ENCODE data around the gene IL1RL1.

DNA sequence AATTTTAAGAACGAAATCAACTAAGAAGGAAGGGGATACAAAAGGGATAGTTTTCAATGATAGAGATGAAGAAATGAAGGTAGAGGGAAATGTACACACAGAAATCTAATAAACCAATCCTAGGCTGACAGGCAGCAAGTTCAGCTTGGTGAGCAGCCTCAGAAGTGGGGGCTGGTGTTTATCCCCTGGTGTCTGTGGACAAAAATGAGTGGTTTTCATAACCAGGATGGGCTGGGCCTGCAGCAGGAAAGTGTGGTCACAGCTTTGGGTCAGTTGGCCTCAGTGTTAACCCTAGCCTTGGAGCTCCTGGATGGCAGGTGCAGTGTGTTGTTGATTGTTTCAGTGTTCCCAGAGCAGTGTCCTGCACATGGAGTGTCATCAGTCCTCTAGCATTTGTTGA lies 58.5 kb downstream of the IL1RL1 start:
- TF ChIP-seq EZH2 (IDR thresholded peaks at IDR 0.05) (no peak), POLR2AphosphoS5 (IDR thresholded peaks at IDR 0.05; ENCODE audit: borderline replicate concordance, low read depth, low read length) (no peak), FOXP2 (optimal IDR thresholded peaks at IDR 0.05; ENCODE audit: control extremely low read depth, extremely low read length, insufficient read depth) (no peak)
